GM20431 (cell line): ENCODE measurements around the gene SLC34A1.
"Not testable (repeated sequence)": the region's sequence is repeated elsewhere in the genome, so short reads cannot be mapped to it uniquely, and the experiment has no call there.

Experiments
- in situ Hi-C: fragments of 300-500 bp; cut with MseI, MboI; formaldehyde crosslinking; loops from one replicate; pipeline ENCODE4 v1.15.0; 2020; ENCODE audit warnings: low sequenced_read_pairs; ENCODE audit not compliant: unreplicated experiment

SLC34A1 gene

GRCh38 chr5:177403792-177404640 is 19.8 kb downstream of the SLC34A1 start:
- in situ Hi-C loops, result loop anchor here (10.0 kb wide), 1 partner anchor 51 kb away; no protein-coding TSS in a partner anchor

GRCh38 chr5:177404641-177405179 is 20.5 kb downstream of the SLC34A1 start:
- in situ Hi-C loops, result loop anchor here (10.0 kb wide), 1 partner anchor 50 kb away; no protein-coding TSS in a partner anchor

GRCh38 chr5:177405312-177405711 is 21.1 kb downstream of the SLC34A1 start:
- in situ Hi-C loops, result loop anchor here (10.0 kb wide), 1 partner anchor 49 kb away; no protein-coding TSS in a partner anchor

GRCh38 chr5:177405805-177406204 is 21.6 kb downstream of the SLC34A1 start:
- in situ Hi-C loops, result loop anchor here (10.0 kb wide), 1 partner anchor 49 kb away; no protein-coding TSS in a partner anchor

GRCh38 chr5:177409043-177409801 is 25.0 kb downstream of the SLC34A1 start, which contains the start of gene F12:
F12 (minus strand) TSS chr5:177409564; CDS start chr5:177409527, 37 bp downstream.
- in situ Hi-C loops, result loop anchor here (10.0 kb wide), 1 partner anchor 46 kb away; no protein-coding TSS in a partner anchor

GRCh38 chr5:177410575-177410974 is 26.3 kb downstream of the SLC34A1 start:
- in situ Hi-C loops, result no loop called here

- in situ Hi-C loops, result no loop called here
These were observed 28.5 kb downstream of the SLC34A1 start for GRCh38 chr5:177412603-177413233.

GRCh38 chr5:177414481-177414880 is 30.2 kb downstream of the SLC34A1 start:
- in situ Hi-C loops, result no loop called here

- in situ Hi-C loops, result not testable (repeated sequence)
These were observed 32.8 kb downstream of the SLC34A1 start for GRCh38 chr5:177417081-177417480.

- in situ Hi-C loops, result no loop called here
These were observed 34.8 kb downstream of the SLC34A1 start for GRCh38 chr5:177419046-177419445.

- in situ Hi-C loops, result not testable (repeated sequence)
These were observed 36.2 kb downstream of the SLC34A1 start for GRCh38 chr5:177420472-177420871.

GRCh38 chr5:177421062-177421798 is 37.0 kb downstream of the SLC34A1 start:
- in situ Hi-C loops, result no loop called here

GRCh38 chr5:177423671-177424070 is 39.4 kb downstream of the SLC34A1 start:
- in situ Hi-C loops, result no loop called here

GRCh38 chr5:177425196-177425800 is 41.1 kb downstream of the SLC34A1 start:
- in situ Hi-C loops, result no loop called here

- in situ Hi-C loops, result no loop called here
These were observed 41.7 kb downstream of the SLC34A1 start for GRCh38 chr5:177425801-177426565.

GRCh38 chr5:177426566-177427210 is 42.5 kb downstream of the SLC34A1 start, which contains the start of gene GRK6:
GRK6 (plus strand) TSS chr5:177426676; CDS start chr5:177426846, 170 bp downstream.
- in situ Hi-C loops, result no loop called here

GRCh38 chr5:177427211-177427822 is 43.1 kb downstream of the SLC34A1 start:
- in situ Hi-C loops, result no loop called here
